ENCODE data around the gene CENPV. TPM values are rescaled to one million over a fixed set of nuclear protein-coding genes. Genes with fewer than 3 reads are reported as not detected.

Gene CENPV
- total and polyA plus RNA-seq, 2 of the 13 experiments (the other 11 are each of a cell fraction or from before 2014, with no cell fraction given), result 193 to 292 TPM

DNA sequence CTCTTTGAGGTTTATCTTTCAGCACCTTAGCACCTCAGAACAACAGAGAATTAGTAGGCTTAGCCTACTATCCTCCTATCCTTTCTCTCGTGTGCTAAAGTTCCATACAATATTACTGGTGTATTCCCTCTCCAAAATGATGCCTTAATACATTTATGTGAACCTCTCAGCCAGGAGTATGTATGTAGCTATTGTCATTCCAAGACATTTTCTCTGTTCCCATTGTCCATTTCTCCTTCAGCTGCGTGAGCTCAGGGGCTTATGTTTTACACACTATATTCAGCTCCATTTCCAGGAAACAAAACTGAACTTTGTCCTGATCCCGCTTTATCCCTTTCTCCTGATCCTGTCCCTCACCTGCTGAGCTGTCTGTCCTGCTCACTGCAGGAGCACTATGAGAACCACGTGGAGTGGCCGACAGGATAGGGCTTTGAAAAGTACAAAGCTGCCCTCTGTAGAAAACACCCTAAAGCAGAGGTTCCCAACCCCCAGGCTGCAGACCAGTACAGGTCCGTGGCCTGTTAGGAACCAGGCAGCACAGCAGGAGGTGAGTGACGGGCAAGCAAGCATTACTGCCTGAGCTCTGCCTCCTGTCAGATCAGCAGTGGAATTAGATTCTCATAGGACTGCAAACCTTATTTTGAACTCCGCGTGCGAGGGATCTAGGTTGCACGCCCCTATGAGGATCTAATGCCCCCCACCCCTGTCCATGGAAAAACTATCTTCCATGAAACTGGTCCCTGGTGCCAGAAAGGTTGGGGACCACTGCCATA is 55.7 kb downstream of the CENPV start (continued):
- TF ChIP-seq, protein P1, sequence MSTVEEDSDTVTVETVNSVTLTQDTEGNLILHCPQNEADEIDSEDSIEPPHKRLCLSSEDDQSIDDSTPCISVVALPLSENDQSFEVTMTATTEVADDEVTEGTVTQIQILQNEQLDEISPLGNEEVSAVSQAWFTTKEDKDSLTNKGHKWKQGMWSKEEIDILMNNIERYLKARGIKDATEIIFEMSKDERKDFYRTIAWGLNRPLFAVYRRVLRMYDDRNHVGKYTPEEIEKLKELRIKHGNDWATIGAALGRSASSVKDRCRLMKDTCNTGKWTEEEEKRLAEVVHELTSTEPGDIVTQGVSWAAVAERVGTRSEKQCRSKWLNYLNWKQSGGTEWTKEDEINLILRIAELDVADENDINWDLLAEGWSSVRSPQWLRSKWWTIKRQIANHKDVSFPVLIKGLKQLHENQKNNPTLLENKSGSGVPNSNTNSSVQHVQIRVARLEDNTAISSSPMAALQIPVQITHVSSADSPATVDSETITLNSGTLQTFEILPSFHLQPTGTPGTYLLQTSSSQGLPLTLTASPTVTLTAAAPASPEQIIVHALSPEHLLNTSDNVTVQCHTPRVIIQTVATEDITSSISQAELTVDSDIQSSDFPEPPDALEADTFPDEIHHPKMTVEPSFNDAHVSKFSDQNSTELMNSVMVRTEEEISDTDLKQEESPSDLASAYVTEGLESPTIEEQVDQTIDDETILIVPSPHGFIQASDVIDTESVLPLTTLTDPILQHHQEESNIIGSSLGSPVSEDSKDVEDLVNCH (CRISPR knock-in tag; IDR thresholded peaks at IDR 0.05), result no peak
- TF ChIP-seq BHLHE40 (IDR thresholded peaks at IDR 0.05; ENCODE audit: low read length) (no peak), ZSCAN21 (CRISPR knock-in tag; IDR thresholded peaks at IDR 0.05; ENCODE audit: borderline replicate concordance) (0 out of 2 replicates have a peak, but pooled peaks have one; percentile 49), ZNF549 (CRISPR knock-in tag; IDR thresholded peaks at IDR 0.05) (0 out of 2 replicates have a peak, but pooled peaks have one; percentile 70), ZNF431 (CRISPR knock-in tag; IDR thresholded peaks at IDR 0.05; ENCODE audit: borderline replicate concordance, low read depth) (0 out of 2 replicates have a peak, but pooled peaks have one; percentile 6), ZNF350 (CRISPR knock-in tag; IDR thresholded peaks at IDR 0.05; ENCODE audit: borderline replicate concordance, low read depth) (0 out of 2 replicates have a peak, but pooled peaks have one; percentile 30), ZNF776 (CRISPR knock-in tag; IDR thresholded peaks at IDR 0.05) (peak; percentile 36; the same call in 1 of the 2 replicates), BRD4 (CRISPR knock-in tag; IDR thresholded peaks at IDR 0.05) (no peak; the same call in 1 of the 2 replicates), ISX (CRISPR knock-in tag; conservative IDR thresholded peaks at IDR 0.05) (no peak), CBX1 (IDR thresholded peaks at IDR 0.05; ENCODE audit: low read depth) (no peak), STAG1 (CRISPR knock-in tag; IDR thresholded peaks at IDR 0.05) (peak; percentile 8; the same call in 1 of the 2 replicates), ZNF234 (CRISPR knock-in tag; conservative IDR thresholded peaks at IDR 0.05) (no peak), DNMT1 (CRISPR knock-in tag; IDR thresholded peaks at IDR 0.05) (no peak), ZSCAN20 (CRISPR knock-in tag; IDR thresholded peaks at IDR 0.05; ENCODE audit: borderline replicate concordance) (no peak), ZFP62 (CRISPR knock-in tag; IDR thresholded peaks at IDR 0.05) (no peak), SNAPC2 (CRISPR knock-in tag; IDR thresholded peaks at IDR 0.05) (0 out of 2 replicates have a peak, but pooled peaks have one; percentile 34), RXRA (CRISPR knock-in tag; IDR thresholded peaks at IDR 0.05) (no peak), HNRNPK (IDR thresholded peaks at IDR 0.05; ENCODE audit: low read depth, low read length, poor library complexity, severe bottlenecking) (no peak)
- TF ChIP-seq, protein P2, sequence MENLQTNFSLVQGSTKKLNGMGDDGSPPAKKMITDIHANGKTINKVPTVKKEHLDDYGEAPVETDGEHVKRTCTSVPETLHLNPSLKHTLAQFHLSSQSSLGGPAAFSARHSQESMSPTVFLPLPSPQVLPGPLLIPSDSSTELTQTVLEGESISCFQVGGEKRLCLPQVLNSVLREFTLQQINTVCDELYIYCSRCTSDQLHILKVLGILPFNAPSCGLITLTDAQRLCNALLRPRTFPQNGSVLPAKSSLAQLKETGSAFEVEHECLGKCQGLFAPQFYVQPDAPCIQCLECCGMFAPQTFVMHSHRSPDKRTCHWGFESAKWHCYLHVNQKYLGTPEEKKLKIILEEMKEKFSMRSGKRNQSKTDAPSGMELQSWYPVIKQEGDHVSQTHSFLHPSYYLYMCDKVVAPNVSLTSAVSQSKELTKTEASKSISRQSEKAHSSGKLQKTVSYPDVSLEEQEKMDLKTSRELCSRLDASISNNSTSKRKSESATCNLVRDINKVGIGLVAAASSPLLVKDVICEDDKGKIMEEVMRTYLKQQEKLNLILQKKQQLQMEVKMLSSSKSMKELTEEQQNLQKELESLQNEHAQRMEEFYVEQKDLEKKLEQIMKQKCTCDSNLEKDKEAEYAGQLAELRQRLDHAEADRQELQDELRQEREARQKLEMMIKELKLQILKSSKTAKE (CRISPR knock-in tag; IDR thresholded peaks at IDR 0.05; ENCODE audit: borderline replicate concordance), result 0 out of 2 replicates have a peak, but pooled peaks have one; percentile 31
- TF ChIP-seq, protein P3, sequence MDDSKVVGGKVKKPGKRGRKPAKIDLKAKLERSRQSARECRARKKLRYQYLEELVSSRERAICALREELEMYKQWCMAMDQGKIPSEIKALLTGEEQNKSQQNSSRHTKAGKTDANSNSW (CRISPR knock-in tag; IDR thresholded peaks at IDR 0.05; ENCODE audit: borderline replicate concordance), result no peak
- TF ChIP-seq, protein P4, sequence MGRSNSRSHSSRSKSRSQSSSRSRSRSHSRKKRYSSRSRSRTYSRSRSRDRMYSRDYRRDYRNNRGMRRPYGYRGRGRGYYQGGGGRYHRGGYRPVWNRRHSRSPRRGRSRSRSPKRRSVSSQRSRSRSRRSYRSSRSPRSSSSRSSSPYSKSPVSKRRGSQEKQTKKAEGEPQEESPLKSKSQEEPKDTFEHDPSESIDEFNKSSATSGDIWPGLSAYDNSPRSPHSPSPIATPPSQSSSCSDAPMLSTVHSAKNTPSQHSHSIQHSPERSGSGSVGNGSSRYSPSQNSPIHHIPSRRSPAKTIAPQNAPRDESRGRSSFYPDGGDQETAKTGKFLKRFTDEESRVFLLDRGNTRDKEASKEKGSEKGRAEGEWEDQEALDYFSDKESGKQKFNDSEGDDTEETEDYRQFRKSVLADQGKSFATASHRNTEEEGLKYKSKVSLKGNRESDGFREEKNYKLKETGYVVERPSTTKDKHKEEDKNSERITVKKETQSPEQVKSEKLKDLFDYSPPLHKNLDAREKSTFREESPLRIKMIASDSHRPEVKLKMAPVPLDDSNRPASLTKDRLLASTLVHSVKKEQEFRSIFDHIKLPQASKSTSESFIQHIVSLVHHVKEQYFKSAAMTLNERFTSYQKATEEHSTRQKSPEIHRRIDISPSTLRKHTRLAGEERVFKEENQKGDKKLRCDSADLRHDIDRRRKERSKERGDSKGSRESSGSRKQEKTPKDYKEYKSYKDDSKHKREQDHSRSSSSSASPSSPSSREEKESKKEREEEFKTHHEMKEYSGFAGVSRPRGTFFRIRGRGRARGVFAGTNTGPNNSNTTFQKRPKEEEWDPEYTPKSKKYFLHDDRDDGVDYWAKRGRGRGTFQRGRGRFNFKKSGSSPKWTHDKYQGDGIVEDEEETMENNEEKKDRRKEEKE (IDR thresholded peaks at IDR 0.05), result no peak

Measured in HepG2 (cell line).